HG02571 (cell line): ENCODE results near the gene GCK.

Experiments used
- ATAC-seq: cut with Tn5 transposase; IDR thresholded peaks from one replicate; pipeline ENCODE4 v1.9.1; 2021; ENCODE audit warnings: mild to moderate bottlenecking, moderate library complexity; ENCODE audit not compliant: unreplicated experiment

The GCK gene

DNA sequence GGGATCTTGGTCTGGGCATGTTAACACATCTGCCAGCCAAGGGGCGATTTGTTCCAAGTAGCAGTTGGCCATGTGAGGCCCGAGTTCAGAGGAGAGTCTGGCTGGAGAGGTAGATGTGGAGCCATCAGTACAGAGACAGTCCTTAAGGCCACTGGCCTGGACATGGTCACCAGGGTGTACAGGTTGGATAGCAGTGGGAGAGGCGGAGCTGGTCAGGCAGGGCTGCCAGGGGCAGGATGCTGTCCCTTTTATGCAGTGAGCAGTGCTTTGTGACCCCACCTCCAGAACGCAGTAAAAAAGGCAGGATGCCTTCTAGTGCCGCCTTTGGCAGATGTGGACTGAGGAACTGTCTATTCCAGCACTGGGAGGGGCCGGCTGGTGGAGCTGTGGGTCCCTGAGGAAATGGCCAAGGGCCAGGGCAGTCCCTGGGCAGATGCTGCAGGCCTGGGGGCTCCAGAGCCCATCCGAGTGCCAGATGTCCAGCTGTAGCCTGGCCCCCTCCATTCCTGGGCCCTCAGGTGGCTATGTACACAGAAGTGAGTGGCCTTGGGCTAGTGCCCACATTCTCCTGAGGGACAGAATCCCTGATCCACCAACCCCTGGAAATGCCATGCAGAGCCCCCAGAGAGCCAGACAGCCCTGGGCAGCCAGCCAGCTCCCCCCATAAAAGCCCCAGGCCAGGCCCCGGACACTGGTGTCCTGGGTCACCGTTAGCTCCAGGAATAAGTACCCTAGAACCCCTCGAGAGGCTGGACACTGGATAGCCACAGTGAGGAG is 31.0 kb downstream of the GCK start:
- ATAC-seq = no peak

DNA sequence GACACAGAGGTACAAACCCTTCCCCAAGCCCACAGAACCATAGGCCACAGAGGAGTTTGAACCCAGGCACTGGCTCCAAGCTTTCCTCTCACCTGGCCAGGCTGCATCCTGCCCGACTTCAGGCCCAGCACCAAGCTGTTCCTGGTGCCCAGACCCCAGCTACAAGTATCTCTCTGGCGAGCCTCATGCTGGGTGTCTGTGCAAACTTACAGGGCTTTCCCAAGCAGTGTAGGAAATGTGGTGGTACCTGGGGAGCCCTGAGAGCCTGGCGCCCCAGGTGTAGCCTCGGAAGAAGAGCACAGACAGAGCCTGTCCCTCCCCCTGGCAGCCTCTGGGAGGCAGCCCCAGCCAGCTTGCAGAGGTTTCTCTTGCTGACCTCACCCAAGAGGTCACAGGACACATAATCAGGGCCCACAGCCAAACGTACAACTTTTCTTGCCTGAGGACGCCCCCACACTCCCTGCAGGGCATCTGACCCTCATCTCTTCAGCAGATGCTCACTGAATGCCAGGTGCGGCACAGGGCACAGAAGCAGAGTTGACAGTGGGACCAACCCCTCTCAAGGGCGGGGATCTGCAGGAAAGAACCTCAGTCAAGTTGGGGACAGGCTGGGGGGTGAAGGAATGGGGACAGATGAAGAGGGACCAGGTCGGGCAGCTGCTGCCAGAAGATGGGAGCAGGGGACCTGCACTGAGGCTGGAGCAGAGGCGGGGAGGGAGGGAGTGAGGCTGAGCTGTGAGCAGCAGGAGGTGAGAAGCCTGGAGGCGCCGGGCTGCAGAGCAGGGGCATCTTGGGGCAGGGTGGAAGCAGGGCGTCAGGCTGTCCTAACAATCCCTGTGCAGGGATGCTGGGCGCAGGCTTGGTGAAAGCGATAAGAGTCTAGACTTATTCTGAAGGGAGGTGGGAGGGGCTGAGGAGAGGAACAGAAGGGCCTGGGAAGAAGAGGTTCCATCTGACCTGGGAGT is 31.8 kb downstream of the GCK start:
- no peak for ATAC-seq

DNA sequence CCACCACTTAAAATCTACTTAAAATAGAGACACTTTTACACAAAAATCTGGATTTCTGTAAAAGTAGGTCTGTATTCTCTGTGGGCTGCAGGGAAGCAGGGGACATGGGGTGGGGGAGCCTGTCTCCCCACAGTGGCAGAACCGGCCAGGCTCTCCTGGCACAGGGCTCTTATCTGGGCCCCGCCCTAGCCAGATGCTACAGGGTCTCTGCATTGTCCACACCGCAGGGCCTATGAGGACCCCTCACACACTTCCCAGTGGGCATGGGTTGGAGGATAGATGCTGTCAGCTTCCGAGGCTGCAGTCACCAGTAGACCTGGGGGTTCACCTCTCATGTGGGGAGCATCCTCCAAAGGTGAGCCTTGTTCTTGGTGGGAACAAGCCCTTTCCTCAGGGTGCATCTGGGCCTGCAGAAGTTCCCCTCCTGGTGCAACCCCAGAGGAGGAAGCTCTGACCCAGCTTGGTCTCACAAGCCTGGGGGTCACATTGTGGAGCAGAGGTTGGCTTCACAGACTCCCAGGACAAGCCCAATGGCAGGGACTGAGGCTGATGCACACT is 32.7 kb downstream of the GCK start:
- no peak for ATAC-seq

- ATAC-seq = no peak
These were observed 33.8 kb downstream of the GCK start for GRCh38 chr7:44155191-44156185.

GRCh38 chr7:44154703-44155102 is 34.5 kb downstream of the GCK start:
- ATAC-seq = no peak

DNA sequence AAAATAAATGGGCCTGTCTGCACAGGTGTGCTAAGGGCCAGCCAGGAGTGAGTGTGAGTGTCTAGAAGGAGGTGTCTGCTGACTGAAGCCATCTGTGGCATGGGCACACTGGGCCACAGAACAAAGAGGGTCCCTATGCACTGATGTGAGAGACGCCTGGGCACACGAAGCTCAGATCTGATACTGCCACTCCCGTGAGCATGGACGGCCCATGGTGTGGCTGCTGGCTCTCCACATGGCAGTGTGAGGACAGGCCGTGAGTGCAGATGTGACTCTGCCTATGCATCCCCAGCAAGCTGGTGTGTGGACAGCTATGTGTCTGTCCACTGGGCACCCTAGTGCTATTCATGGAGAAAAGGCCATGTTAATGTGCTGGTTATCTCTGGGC is 35.3 kb downstream of the GCK start:
- ATAC-seq = no peak

DNA sequence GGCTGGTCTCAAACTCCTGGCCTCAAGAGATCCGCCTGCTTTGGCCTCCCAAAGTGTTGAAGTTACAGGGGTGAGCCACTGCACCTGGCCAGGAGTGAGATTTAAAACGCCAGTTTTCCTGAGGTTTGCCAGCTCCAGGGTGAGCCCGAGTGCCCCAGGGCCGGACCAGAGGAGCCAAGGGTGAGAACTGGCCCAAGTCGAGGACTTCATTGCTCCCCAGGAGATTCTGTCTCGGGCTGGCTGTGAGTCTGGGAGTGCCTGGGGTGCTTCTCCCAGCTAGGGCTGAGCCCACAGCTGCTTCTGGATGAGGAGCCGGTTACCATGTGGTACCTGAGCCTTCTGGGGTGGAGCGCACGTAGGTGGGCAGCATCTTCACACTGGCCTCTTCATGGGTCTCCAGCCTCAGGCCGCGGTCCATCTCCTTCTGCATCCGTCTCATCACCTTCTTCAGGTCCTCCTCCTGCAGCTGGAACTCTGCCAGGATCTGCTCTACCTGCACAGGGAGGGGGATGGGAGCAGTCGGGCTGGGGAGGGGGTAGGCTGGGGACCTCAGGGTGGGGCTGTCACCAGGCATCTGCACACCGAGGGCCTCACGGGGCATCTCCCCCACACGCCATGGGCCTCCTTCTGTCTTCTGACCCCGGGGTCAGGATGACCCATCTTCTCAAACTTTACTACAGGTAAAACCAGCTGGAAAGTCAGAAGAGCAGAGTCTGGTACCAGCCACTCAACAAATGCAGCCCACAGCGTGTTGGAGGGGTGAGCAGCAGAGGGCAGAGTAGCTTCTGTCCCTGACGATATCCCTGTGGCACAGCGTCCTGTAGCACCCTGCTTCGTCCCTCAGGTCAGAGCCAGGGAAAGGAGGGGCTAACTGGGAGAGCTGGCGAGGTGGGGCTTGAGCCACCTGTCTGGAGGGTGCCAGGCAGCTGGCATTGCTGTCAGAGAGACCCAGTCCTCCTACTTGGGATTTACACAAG is 36.0 kb downstream of the GCK start:
- no peak for ATAC-seq

DNA sequence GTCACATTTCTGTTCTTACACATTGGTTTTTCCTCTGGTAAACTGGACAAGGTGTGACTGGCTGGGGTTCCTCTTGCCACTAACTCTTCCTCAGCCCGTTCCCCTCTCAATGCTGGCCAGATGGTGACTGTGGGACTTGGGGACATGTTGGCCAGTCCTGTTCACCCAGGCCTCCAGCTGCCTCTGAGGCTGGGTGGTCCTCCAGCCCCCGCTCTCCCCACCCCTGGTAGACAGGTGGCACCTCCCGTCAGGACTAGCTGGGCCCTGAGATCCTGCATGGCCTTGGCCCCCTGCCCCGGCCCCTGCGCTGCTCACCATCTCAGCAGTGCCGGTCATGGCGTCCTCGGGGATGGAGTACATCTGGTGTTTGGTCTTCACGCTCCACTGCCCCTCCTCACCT is 37.3 kb downstream of the GCK start:
- ATAC-seq = no peak

GRCh38 chr7:44150966-44151941 is 38.0 kb downstream of the GCK start:
- ATAC-seq = no peak

DNA sequence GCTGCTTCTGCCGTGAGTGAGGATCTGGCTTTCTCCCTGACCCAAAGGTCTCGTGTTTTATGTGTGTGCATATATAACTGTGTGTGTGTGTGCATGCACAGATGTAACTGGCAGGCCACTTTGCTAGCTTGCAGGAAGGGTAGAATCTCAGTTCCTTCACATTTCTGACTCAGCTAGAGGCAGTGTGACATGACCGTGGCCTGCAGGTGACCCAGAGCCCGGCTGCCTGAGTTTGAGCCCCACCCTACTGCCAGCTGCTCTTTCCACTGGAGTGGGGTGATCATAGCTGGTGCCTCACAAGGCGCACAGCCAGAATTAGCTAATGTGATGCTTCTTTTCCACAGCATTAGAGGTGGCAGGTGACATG is 38.8 kb downstream of the GCK start:
- ATAC-seq = no peak

DNA sequence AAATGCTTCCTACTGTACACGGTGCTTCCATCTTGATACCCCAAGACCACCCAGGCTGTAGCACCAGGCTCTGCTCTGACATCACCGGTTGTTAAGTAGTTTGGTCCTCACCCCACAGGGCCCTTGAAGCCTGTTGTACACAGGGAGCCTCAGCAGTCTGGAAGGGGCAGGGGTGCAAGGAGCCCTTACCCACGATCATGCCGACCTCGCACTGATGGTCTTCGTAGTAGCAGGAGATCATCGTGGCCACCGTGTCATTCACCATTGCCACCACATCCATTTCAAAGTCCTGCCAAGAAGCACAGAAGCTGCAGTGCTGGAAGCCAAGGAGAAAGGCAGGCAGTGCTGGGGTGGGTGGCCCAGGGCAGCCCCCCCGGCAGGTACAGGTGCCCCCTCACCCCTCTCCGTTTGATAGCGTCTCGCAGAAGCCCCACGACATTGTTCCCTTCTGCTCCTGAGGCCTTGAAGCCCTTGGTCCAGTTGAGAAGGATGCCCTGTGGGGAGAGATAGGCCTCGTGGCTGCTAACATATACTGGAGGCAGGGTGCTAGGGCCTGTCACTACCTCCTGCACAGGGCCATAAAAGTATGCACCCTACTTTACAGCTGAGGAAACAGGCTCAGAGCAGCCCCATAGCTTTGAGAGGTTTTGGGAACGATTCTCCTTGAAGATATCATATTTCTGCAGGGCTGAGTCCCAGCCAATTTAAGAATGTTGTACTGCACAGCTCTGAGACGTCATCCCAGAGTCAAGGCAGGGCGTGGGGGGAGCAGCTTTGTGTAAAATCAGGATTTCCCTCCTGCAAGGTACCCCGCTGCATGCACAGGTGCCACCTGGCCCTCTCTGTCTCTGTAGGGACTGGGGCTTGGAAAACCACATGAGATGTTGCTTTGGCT is 39.4 kb downstream of the GCK start:
- no peak for ATAC-seq

DNA sequence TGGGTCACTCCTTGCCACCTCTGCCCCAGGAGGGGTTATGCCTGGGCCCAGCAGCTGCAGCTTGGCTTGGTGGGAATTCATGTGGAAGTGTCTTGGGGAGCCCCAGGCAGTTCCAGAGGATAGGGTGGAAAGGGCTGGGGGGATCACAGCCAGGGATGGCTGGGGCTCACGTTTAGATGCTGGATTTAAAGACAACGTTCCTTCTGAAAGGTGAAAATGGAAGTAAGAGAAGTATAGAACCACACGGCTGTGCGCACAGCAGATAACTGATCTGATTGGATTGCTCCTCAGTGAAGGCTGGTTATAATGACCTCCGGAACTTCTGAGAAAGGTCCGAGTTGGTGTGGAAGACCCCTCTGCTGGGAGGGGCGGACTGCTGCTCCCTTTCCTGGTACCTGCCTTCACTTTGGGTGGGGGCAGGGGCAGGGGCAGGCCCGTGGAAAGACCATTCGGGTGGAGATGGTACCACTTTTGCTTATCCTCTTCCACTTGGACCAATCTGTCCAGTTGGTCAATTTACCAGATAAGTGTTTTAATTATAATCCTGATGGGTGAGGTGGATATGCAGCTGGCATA is 40.2 kb downstream of the GCK start:
- ATAC-seq = no peak

- no peak for ATAC-seq
These were observed 41.1 kb downstream of the GCK start for GRCh38 chr7:44148166-44148565.

GRCh38 chr7:44147026-44147991 is 41.9 kb downstream of the GCK start:
- no peak for ATAC-seq

DNA sequence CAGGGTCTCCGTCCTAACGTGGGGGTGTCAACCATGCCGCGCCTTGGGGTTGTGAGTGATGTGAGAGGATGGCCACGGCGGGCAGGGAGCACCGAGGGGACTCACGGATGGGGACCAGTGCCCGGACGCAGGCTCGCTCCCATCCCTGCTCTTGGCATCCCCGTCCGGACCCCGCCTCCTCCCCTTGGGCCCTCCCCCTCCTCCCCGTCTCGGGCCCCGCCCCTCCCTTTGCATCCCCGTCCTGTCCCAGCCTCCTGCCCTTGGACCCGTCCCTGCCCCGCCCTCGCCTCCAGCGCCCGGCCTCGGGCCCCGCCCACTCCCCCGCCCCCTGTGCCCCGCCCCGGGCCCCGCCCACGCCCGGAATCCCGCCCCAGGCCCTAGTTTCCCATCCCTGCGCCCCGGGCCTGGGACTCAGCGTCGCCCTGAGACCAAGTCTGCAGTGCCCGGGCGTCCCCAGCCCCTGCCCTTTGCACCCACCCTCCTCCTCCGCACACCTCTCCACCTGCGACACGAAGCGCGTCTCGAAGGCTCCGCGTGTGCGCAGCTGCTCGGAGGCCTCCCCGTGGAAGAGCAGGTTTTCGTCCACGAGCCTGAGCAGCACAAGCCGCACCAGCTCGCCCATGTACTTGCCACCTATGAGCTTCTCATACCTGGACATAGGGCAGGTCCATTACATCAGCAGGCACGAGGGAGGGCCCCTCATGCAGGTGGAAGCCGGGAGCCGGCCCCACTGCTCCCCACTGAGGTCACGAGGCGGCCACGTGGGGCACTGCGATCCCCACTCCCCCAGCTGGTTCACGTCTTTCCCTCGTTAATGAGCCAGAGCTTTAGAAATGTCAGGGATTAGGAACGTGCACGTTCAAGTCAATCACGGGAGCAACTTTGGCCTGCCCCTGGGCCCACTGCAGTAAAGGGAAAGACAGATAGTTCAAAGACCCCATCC is 43.0 kb downstream of the GCK start:
- ATAC-seq = no peak
